GM10266 (cell line): ENCODE data around the gene C8B.

Source experiments
- DNase-seq: peaks from one replicate; pipeline ENCODE4 v3.0.0; 2012; ENCODE audit errors: extremely low spot score
- TF ChIP-seq, protein P1 (sequence below): IDR thresholded peaks from 2 replicates; pipeline ENCODE4 v1.5.1; 2012; ENCODE audit warnings: mild to moderate bottlenecking, low read depth; ENCODE audit not compliant: control insufficient read depth, insufficient read depth; ENCODE audit errors: missing control alignments

C8B gene

GRCh38 chr1:56904663-56905397, 61.0 kb downstream of the C8B start:
- TF ChIP-seq, protein P1, sequence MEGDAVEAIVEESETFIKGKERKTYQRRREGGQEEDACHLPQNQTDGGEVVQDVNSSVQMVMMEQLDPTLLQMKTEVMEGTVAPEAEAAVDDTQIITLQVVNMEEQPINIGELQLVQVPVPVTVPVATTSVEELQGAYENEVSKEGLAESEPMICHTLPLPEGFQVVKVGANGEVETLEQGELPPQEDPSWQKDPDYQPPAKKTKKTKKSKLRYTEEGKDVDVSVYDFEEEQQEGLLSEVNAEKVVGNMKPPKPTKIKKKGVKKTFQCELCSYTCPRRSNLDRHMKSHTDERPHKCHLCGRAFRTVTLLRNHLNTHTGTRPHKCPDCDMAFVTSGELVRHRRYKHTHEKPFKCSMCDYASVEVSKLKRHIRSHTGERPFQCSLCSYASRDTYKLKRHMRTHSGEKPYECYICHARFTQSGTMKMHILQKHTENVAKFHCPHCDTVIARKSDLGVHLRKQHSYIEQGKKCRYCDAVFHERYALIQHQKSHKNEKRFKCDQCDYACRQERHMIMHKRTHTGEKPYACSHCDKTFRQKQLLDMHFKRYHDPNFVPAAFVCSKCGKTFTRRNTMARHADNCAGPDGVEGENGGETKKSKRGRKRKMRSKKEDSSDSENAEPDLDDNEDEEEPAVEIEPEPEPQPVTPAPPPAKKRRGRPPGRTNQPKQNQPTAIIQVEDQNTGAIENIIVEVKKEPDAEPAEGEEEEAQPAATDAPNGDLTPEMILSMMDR: no peak
- no peak for DNase-seq

- no peak for DNase-seq
- TF ChIP-seq, protein P1: no peak
Observed at GRCh38 chr1:56903778-56904177, 62.0 kb downstream of the C8B start.

DNA sequence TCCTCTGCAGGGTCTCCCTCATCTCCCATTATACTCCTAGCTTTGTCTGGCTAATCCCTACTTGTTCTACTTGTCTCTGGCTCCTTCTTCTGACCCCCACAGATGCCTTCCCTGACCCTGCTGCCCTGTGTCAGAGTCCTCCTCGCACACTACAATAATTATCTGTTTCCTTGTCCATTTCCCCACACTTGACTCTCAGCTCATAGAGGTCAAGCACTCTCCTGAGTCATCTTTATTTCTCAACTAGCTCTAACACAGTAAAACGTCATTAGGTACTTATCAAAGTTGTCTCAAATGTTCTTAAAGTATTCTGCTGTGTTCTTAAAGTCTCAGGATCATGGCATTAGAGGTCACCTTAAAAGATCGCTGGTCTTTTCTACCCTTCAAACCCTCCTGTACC, 64.1 kb downstream of the C8B start:
- no peak for DNase-seq
- TF ChIP-seq, protein P1: no peak

DNA sequence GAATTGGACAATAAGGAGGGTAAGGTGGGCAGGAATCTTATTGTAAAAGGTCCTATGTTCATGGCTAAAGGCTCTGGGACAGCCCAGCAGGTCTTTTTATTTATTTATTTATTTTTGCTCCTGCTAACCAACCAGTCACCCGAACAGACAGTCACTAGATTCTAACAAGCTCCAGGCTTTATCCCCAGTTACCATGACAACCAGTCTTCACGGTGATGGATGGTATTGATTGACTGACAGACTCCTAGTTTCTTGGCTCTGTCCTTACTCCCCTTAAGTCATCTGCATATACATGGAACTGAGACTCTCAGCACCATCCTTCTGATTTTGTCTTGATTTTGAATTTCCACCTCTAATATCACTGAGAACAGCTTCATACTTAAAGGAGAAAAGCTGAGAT, 66.9 kb downstream of the C8B start:
- TF ChIP-seq, protein P1: no peak

GRCh38 chr1:56898005-56898373, 67.8 kb downstream of the C8B start:
- TF ChIP-seq, protein P1: no peak
- no peak for DNase-seq

More for the DNA sequence above, 66.9 kb downstream of the C8B start:
- no peak for DNase-seq

GRCh38 chr1:56897150-56898004, 68.4 kb downstream of the C8B start:
- no peak for DNase-seq
- TF ChIP-seq, protein P1: no peak

DNA sequence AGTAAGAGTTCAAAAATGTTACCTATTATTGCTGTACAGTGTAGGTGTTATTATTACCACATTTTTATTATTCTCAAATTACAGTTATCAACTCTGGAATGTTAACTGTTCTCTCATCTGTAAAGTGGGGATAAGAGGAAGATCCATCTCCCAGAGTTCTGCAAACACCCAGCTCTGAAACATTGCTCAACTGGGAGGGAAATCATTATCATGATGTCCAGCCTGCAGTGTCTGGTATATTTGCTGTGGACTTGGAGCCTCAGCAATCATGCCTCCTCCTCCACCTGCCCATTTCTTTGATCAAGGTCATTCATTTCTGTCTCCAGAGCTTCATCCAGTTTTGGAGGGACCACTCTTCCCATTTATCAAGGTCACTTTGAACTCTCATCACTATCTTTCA, 71.8 kb downstream of the C8B start:
- DNase-seq: no peak
- TF ChIP-seq, protein P1: no peak
